ENCODE results near the gene LRRC7. TPM values are rescaled to one million over a fixed set of nuclear protein-coding genes. Genes with fewer than 3 reads are reported as not detected.

LRRC7 gene
- total RNA-seq, 1 experiment from 2014 or later, result 0.80 TPM

DNA sequence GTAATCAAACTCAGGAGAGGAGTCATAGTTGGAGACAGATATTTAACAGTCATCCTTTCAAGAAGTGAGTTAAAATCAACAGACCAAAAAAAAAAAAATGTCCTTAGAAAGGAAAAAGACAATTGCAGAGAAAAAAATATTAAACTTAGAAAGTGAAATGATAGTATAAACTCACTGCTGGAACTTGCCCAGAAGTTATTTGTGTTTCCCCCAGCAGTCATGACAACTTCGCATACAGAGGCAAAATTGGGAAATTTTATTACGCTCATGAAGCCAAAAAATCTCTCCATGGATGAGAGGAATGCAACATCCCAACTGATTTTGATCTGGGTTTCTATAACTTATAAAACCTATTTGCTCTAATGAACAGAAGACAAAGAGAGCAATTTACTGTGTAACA, 198.2 kb downstream of the LRRC7 start:
- DNase-seq (ENCODE audit: low read depth), result no peak

DNA sequence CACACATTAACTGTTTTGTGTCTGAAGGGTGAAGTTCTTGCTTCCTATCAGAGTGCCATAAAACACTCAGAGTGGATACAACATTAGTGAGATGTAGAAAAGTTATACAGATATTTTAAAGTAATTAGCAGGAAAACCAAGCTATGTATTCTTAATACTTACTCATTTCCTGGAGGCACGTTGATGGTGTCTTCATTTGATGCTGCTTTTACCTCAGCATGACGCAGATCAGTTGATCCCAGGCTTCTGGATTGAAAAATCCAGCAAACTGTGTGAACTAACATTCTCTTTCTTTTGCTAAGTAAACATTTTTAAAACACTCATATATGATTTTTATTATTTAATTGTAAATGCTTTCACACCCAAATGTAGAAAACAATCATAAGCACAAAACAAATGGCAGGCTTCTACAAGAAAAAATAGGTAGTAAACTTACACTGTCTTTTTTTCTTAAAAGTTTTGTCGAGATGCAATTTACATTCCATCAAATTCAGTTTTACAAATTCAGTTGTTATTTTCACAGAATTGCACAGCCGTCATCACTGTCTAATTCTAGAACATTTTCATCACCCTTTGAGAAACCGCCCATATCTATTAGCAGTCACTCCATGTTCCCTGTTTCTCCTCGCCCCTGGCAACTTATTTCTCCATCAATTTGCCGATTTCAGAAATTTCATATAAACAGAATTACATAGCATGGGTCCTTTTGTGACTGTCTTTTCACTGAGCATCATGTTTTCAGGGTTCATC, 198.9 kb downstream of the LRRC7 start:
- DNase-seq (ENCODE audit: low read depth), result no peak

- DNase-seq (ENCODE audit: low read depth), result no peak
Measured at GRCh38 chr1:69776555-69776954, 208.8 kb downstream of the LRRC7 start.

DNA sequence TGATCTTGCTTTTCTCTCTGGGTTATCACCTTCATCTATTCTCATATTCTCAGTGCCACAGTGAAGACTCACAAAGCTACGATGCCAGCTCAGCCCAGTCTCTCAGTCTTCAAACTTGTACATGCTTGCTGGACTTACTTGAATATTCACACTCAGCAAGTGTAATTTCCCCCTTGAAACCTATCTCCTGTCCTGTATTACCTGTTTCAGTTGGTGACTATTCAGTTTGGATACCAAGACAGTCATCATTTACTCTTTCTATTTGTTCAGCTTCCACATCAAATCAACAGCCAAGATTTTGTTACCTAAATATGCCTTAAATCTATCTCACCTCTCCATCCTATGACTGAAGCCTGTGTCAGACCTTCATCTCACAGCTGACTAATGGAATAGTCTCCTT, 209.7 kb downstream of the LRRC7 start:
- no peak for DNase-seq (ENCODE audit: low read depth)

DNA sequence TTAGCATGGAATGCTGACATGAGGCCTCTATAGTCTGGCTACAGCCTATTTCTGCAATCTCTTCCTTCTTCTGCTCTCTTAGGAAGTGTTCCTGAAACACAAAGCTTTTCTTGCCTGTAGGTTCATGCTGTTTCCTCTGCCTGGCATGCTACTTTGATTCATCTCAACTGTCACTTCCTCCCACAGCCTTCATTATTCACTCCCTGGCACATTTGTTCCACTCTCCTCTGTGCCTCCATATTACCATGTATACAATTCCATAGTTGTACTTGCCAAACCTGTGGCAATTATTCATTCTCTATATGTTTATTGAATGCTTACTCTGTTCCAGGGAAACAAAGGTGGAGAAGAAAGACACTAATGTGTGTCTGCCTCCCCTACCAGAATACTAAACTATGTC, 210.2 kb downstream of the LRRC7 start:
- DNase-seq (ENCODE audit: low read depth), result no peak

- no peak for DNase-seq (ENCODE audit: low read depth)
Measured at GRCh38 chr1:69787151-69787550, 219.4 kb downstream of the LRRC7 start.

DNA sequence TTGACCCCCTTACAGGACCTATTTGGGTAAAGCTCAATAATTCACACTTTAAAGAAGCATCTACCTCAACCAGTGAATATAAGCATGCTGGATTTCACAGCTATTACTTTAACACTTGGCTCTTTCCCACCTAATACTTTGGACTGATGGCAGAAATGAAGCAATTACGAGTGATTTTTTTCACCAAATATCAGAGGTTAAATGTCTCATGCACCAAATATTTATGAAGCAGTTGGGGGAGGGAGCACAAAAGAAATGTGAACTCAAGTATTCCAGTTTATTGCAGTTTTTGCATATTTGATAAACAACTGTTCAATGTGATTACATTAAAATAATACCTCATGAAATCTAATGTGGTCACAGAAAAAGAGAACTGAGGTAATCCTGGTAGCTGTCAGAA, 223.6 kb downstream of the LRRC7 start:
- peak; percentile 47 for DNase-seq (ENCODE audit: low read depth)

DNA sequence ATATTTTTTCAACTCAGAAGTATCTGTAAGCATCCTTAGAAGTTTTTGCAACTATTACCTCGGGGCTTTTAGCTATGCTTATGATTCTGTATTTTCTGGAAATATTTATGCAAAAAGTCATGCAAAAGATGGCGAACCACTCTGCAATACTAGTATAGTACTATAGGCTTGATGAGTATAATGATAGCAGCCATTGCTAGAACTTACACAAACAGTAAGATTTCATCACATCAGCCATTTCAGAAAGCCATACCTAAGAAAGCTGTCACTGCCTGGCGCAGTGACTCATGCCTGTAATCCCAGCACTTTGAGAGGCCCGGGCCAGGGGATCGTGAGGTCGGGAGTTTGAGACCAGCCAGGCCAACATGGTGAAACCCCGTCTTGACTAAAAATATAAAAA, 227.1 kb downstream of the LRRC7 start:
- no peak for DNase-seq (ENCODE audit: low read depth)

DNA sequence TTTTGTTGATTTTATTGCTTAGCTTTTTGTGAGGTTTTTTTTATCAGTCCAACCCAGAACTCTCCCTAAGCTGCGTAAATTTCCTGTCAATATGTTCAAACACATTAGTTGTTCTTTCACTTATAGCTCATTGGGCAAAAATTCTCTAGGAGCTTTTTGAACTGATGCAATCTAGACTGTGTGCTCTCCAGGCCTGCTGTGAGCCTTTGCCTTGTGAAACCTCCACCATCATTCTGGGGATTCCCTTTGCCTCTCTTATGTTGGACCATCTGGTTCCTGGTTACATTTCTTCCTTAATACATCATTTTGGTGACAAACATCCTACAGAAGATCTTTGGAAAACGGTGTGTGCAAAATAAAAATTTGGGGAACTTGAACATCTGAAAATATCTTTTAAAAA, 247.2 kb downstream of the LRRC7 start:
- DNase-seq (ENCODE audit: low read depth), result no peak

DNA sequence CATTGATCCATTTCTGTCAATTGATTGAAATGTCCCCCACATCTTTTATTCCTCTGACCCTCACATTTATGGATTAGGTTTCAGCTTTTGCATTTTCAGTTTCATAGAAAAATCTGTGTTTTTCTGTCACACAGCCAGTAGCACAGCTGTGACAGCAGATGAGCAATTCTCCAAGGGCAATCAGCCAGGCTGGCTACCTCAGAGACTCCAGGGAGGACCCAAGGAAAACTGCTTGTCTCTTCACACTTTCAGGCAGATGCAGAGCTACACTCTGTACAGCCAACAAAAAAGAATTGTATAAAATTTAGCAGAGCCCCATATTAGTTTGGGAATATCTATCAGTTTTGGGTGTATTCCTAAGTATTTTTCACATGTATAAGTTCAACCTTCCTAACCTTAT, 257.2 kb downstream of the LRRC7 start:
- DNase-seq (ENCODE audit: low read depth), result peak; percentile 69

DNA sequence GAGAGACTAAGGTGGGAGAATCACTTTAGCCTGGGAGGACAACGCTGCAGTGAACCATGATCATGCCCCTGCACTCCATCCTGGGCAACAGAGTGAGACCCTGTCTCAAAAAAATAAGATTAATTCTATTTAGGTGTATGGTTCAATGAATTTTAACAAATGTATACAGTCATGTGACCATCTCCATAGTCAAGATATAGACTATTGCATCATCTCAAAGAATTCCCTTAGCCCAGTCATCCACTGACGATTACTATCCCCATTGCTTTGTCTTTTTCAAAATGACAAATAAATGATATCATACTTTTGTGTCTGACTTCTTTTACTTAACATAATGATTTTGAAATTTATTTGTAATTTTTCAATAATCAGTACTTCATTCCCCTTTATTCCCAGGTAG, 260.0 kb downstream of the LRRC7 start:
- no peak for DNase-seq (ENCODE audit: low read depth)

GRCh38 chr1:69833536-69833935, 265.8 kb downstream of the LRRC7 start:
- DNase-seq (ENCODE audit: low read depth), result no peak

GRCh38 chr1:69834336-69834735, 266.6 kb downstream of the LRRC7 start:
- DNase-seq (ENCODE audit: low read depth), result no peak

GRCh38 chr1:69835955-69836354, 268.2 kb downstream of the LRRC7 start:
- no peak for DNase-seq (ENCODE audit: low read depth)

DNA sequence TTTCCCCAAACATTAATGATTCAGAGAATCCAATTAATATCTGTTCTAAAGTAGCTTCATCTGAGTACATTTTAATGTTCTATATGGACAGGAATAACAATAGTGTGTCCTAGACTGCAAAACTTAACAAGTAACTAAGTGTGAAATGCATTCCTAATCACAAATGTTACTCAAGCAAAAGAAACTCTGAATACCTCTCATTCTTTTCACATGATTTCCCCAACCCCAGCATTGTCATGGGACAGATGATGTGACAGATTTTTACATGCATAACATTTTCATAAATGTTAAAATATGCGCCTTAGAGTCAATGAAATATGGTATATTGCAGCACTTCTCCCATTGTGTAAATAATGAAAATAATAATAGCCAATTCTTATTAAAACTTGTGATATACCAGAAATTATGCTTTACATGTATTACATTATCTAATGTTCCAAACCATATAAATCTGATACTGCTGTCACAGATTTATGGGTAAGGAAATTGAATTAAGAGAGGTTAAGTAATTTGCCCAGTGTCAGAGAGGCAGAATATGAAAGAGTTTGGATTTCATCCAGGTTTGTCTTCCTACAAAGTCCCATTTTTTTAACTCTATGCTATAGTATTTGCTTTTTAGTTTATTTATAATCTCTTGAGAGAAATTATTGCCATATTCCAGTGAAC, 269.4 kb downstream of the LRRC7 start:
- DNase-seq (ENCODE audit: low read depth), result peak; percentile 50

GRCh38 chr1:69842326-69842725, 274.6 kb downstream of the LRRC7 start:
- DNase-seq (ENCODE audit: low read depth), result no peak

DNA sequence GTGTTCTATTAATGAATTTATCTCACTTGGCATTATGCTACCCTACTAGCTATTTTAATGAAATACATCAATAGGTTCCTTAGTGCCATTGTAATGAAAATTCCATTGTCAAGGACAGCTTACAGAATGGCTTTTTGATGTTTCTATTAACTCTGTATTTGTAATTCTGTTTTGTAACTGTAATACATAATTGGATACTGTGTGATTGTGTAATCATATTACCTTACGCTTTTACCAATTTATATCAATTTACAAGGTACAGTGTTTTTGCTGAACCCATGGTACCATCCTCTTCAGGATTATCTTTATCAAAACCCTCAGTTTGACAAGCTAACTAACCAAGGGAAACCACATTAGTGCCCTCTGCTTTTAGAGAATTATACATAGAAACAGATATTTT, 277.9 kb downstream of the LRRC7 start:
- no peak for DNase-seq (ENCODE audit: low read depth)

- DNase-seq (ENCODE audit: low read depth), result no peak
Measured at GRCh38 chr1:69846267-69846666, 278.5 kb downstream of the LRRC7 start.

DNA sequence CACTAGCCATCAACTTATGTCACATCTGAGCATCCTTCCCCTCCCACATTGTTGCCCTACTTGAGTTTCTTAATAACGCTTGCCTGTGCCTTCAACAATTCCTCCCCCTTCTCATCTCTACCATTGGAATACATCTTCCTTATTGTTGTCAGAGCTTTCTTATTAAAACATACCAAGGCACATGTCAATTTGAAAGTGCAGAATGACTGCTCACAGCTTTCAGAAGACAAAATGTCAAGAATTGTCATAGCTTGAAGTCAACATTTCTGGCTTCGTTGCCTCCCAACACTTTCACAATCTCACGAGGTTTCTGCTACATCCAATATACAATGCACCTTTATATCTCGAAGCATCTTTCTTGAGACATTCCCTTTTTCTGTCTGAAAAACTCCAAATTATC, 279.9 kb downstream of the LRRC7 start:
- DNase-seq (ENCODE audit: low read depth), result no peak

- no peak for DNase-seq (ENCODE audit: low read depth)
Measured at GRCh38 chr1:69852151-69852550, 284.4 kb downstream of the LRRC7 start.

GRCh38 chr1:69852706-69853105, 285.0 kb downstream of the LRRC7 start:
- DNase-seq (ENCODE audit: low read depth), result no peak

DNA sequence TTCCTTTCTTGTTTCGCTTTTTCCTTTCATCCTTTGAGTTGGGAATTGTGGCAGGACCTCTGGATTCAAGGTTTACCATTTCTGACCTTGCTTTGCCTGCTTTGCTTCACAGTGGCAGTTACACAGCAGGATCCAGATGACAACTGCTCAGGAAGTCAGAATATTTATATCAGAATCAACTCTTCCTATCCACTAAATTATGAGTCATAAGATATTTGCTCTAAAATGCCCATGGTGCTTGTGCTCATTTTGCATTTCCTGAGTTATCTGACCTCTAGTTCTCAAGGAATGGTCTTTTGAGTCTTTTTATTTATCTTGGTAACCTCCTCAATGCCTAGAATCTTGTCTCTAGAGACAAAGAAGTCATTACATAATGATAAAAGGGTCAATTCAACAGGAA, 290.8 kb downstream of the LRRC7 start:
- peak; percentile 38 for DNase-seq (ENCODE audit: low read depth)

GRCh38 chr1:69861641-69862040, 293.9 kb downstream of the LRRC7 start:
- no peak for DNase-seq (ENCODE audit: low read depth)

Measured in LHCN-M2 (cell line).